Middle frontal gyrus (tissue), 1 donor: ENCODE data around the gene HUS1B.
"Not testable (repeated sequence)": the region's sequence is repeated elsewhere in the genome, so short reads cannot be mapped to it uniquely, and the experiment has no call there.

Experiments used
- DNase-seq: peaks from one replicate; pipeline ENCODE4 v3.0.0-alpha.2; 2015; ENCODE audit warnings: low spot score; ENCODE audit errors: extremely low spot score

HUS1B gene

GRCh38 chr6:679282-679681 lies 22.4 kb upstream of the HUS1B start:
- no peak for DNase-seq

GRCh38 chr6:678520-678919 lies 21.6 kb upstream of the HUS1B start:
- DNase-seq: no peak

- no peak for DNase-seq
Observed at GRCh38 chr6:677919-678318, 21.0 kb upstream of the HUS1B start.

GRCh38 chr6:674956-675355 lies 18.1 kb upstream of the HUS1B start:
- DNase-seq: no peak

GRCh38 chr6:674406-674805 lies 17.5 kb upstream of the HUS1B start:
- DNase-seq: no peak

GRCh38 chr6:667253-667927 lies 10.5 kb upstream of the HUS1B start:
- DNase-seq: no peak

GRCh38 chr6:665403-666267 lies 8.7 kb upstream of the HUS1B start:
- no peak for DNase-seq

GRCh38 chr6:663788-664187 lies 6.9 kb upstream of the HUS1B start:
- DNase-seq: not testable (repeated sequence)

GRCh38 chr6:659716-660581 lies 3.0 kb upstream of the HUS1B start:
- DNase-seq: no peak

GRCh38 chr6:658244-658643 lies 1.3 kb upstream of the HUS1B start:
- no peak for DNase-seq

- no peak for DNase-seq
Observed at GRCh38 chr6:657743-658142, 843 bp upstream of the HUS1B start.

- DNase-seq: no peak
Observed at GRCh38 chr6:654136-654535, 2.8 kb downstream of the HUS1B start.

- DNase-seq: no peak
Observed at GRCh38 chr6:652865-653264, 4.0 kb downstream of the HUS1B start.

GRCh38 chr6:650098-650497 lies 6.8 kb downstream of the HUS1B start:
- no peak for DNase-seq

GRCh38 chr6:642805-643204 lies 14.1 kb downstream of the HUS1B start:
- DNase-seq: no peak

- DNase-seq: no peak
Observed at GRCh38 chr6:641225-641985, 15.5 kb downstream of the HUS1B start.

- DNase-seq: no peak
Observed at GRCh38 chr6:636488-636887, 20.4 kb downstream of the HUS1B start.

- DNase-seq: no peak
Observed at GRCh38 chr6:635233-635632, 21.7 kb downstream of the HUS1B start.

GRCh38 chr6:633611-634010 lies 23.3 kb downstream of the HUS1B start:
- DNase-seq: no peak

GRCh38 chr6:628766-629165 lies 28.1 kb downstream of the HUS1B start:
- no peak for DNase-seq

GRCh38 chr6:626236-626635 lies 30.7 kb downstream of the HUS1B start:
- DNase-seq: no peak
